Pulmonary artery endothelial cell (primary cell): Measurements from ENCODE around the gene ADGRG3. TPM values are rescaled to one million over a fixed set of nuclear protein-coding genes. Genes with fewer than 3 reads are reported as not detected.

ENCODE experiments used
- DNase-seq: peaks from one replicate; pipeline ENCODE4 v3.0.0-alpha.2; 2011; ENCODE audit warnings: low read depth, low spot score
- total RNA-seq: library from RNA; depleted of rRNA; stranded (reverse); fragments of >200 nt; gene quantifications from 2 replicates; pipeline ENCODE4 v1.2.3, GENCODE V29; 2014

Gene ADGRG3
- total RNA-seq, 1 donor from 2014 or later: not detected

- DNase-seq: no peak
Observed at GRCh38 chr16:57694725-57695679, 26.9 kb downstream of the ADGRG3 start, which contains the start of gene DRC7. Gene DRC7, plus strand, starts transcription at chr16:57694806. Its CDS starts 3,144 bp downstream, at chr16:57697950.

DNA sequence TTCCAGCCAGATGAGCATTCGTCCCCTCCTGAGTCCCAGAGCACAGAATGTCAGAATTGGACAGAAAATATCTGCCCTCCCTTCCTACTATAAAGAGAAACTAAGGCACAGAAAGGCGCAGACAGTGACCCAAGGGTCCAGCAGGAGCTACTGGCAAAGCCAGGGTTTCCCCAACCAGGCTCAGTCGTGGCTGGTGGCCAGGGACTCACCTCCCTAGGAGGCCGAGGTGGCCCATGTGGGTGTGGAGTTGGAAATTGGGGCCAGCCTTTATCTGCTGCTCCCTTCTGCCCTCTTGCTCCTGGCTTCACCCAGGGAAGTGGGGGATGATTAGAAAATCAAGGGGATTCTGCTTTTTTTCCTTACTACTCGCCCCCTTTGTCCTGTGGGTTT, 27.6 kb downstream of the ADGRG3 start:
- no peak for DNase-seq

GRCh38 chr16:57696240-57696639, 28.1 kb downstream of the ADGRG3 start:
- DNase-seq: no peak

- no peak for DNase-seq
Observed at GRCh38 chr16:57697896-57698537, 29.9 kb downstream of the ADGRG3 start.

DNA sequence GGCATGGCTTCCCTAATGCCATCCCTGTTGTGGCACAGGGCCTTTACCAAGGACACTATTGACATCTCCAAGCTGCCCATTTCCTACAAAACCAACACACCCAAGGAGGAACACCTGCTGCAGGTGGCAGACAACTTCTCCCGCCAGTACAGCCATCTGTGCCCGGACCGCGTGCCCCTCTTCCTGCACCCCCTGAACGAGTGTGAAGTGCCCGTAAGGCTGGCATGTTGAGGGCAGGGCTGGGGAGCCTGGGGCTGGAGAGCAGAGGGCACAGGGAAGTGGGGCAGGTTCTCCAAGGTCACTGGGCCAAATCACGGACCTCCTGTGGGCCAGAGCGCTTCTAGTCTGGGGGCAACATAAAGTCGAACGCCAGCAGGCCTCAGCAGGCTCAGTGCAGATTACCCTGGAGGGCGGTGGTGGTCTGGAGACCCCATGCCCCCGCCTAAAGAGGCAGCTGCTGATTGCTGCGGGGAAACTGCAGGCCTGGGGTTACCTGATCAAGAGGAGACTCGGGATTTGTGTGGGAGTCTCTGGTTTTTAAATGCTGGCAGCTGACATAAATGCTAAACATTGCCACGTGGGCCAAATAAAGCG, 30.8 kb downstream of the ADGRG3 start:
- no peak for DNase-seq

- DNase-seq: no peak
Observed at GRCh38 chr16:57699481-57699880, 31.4 kb downstream of the ADGRG3 start.

DNA sequence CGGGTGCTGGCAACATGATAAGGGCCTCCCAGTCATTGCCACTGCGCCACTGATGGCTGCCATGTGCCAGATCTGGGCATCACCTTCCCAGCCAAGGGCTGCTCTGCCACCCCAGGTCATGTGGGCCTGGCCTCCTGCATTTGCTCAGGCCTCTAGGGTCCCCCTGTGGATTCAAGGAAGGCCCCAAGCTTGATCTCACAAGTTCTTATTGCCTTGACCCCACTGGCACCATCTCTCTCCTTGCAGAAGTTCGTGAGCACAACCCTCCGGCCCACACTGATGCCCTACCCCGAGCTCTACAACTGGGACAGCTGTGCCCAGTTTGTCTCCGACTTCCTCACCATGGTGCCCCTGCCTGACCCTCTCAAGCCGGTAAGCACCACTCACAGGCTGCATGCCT, 31.8 kb downstream of the ADGRG3 start:
- DNase-seq: no peak

- DNase-seq: no peak
Observed at GRCh38 chr16:57700781-57701551, 32.9 kb downstream of the ADGRG3 start.

- no peak for DNase-seq
Observed at GRCh38 chr16:57701759-57702371, 33.8 kb downstream of the ADGRG3 start.

GRCh38 chr16:57703416-57704010, 35.4 kb downstream of the ADGRG3 start:
- no peak for DNase-seq

- DNase-seq: no peak
Observed at GRCh38 chr16:57704011-57704904, 36.2 kb downstream of the ADGRG3 start.

- DNase-seq: no peak
Observed at GRCh38 chr16:57704905-57705852, 37.1 kb downstream of the ADGRG3 start.

DNA sequence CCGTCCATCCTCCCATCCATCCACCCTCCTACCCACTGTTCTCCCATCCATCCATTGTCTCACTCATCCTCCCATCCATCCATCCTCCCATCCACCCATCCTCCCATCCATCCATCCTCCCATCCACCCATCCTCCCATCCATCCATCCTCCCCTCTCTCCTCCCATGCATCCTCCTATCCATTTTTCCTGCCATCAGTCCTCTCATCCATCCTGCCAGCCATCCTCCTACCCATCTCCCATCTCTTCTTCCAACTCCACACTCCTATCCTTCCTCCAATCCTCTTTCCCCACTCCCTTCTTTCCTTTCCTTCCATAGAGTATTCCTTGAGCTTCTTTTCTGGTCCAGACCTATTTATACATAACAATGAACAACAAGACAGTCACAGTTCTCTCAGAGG, 38.6 kb downstream of the ADGRG3 start:
- no peak for DNase-seq

- no peak for DNase-seq
Observed at GRCh38 chr16:57707331-57707730, 39.2 kb downstream of the ADGRG3 start.

DNA sequence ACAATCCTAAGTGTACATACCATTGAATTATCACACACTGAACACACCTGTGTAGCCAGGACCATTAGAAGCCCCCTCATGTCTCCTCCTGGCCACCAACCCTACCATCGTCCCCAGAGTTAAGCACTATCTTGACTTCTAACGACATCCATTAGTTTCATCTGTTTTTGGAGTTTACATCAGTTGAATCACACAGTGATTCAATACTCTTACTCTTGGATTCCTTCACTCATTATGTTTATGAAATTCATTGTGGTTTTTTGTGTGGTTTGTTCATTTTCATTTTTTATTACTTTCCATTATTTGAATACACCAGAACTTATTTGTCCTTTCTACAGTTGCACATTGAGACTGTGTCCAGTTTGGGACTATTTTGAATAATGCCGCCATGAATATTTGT, 40.1 kb downstream of the ADGRG3 start:
- DNase-seq: no peak

- DNase-seq: no peak
Observed at GRCh38 chr16:57709663-57710062, 41.6 kb downstream of the ADGRG3 start.

- DNase-seq: no peak
Observed at GRCh38 chr16:57711346-57711745, 43.2 kb downstream of the ADGRG3 start.

- DNase-seq: no peak
Observed at GRCh38 chr16:57711993-57712392, 43.9 kb downstream of the ADGRG3 start.
